Right lobe of liver (tissue), 4 donors: ENCODE results near the gene TCF4.

Source experiments
- CTCF ChIP-seq, 4 donors: fragments of 200-600 bp in 3 of 4; fragments of 450-650 bp in 1 of 4; IDR thresholded peaks; one replicate each; pipeline versions ENCODE4 v1.5.1 to v1.8.0; 2016 to 2022; ENCODE audit warnings: antibody characterized with exemption in 4 of 4, mild to moderate bottlenecking in 2 of 4
- POLR2A ChIP-seq: fragments of 450-650 bp; IDR thresholded peaks from one replicate; pipeline ENCODE4 v1.6.1; 2017; ENCODE audit warnings: antibody characterized with exemption, mild to moderate bottlenecking
- donor health status: DM: no; HTN: no; CAD: no.
- donor health status: DM: no; HTN: no; CAD: no.
- donor health status: DM: no; HTN: yes; CAD: no.

- TF ChIP-seq CTCF (IDR thresholded peaks at IDR 0.05) (no peak), POLR2A (no peak)
Observed at GRCh38 chr18:55494441-55494840, 93.6 kb downstream of the TCF4 start.
